Breast epithelium (tissue), 4 donors: Measurements from ENCODE around the gene EHD4. TPM values are rescaled to one million over a fixed set of nuclear protein-coding genes. Genes with fewer than 3 reads are reported as not detected.
A peak's percentile ranks its signal among the peaks of the same experiment; 100 is the strongest.

Experiments used
- DNase-seq, 2 donors: peaks; one replicate each; pipeline ENCODE4 v3.0.0-alpha.2; 2019; ENCODE audit warnings: low spot score in 2 of 2
- H3K27ac ChIP-seq, 2 donors: fragments of 200-600 bp; sonication (generic) in 1 of 2; one replicate each; pipeline ENCODE4 v1.5.1; 2016 to 2019; ENCODE audit warnings: mild to moderate bottlenecking in 1 of 2
- H3K27me3 ChIP-seq, 2 donors: fragments of 200-600 bp; sonication (generic) in 1 of 2; one replicate each; pipeline versions ENCODE4 v1.5.1 to v1.6.0; 2017 to 2019; ENCODE audit warnings: control low read depth in 1 of 2, mild to moderate bottlenecking in 1 of 2
- H3K36me3 ChIP-seq: fragments of 200-600 bp; one replicate; pipeline ENCODE4 v1.5.1; 2019
- H3K4me1 ChIP-seq, 2 donors: fragments of 200-600 bp; sonication (generic); one replicate each; pipeline ENCODE4 v1.5.1; 2016 to 2019; ENCODE audit warnings: control low read depth in 1 of 2
- H3K4me3 ChIP-seq, 3 donors: fragments of 200-600 bp; sonication (generic); 1 replicate in 2 of 3; 2 replicates in 1 of 3; pipeline ENCODE4 v1.5.1; 2016 to 2019; ENCODE audit warnings: mild to moderate bottlenecking in 3 of 3, moderate library complexity in 2 of 3
- H3K9me3 ChIP-seq, 2 donors: fragments of 200-600 bp; sonication (generic) in 1 of 2; one replicate each; pipeline ENCODE4 v1.5.1; 2016 to 2019; ENCODE audit warnings: control low read depth in 1 of 2
- POLR2A ChIP-seq: fragments of 450-650 bp; IDR thresholded peaks from one replicate; pipeline ENCODE4 v1.6.1; 2016; ENCODE audit warnings: antibody characterized with exemption, mild to moderate bottlenecking, moderate library complexity
- POLR2AphosphoS5 ChIP-seq, 3 donors: sonication (generic); formaldehyde crosslinking; IDR thresholded peaks; one replicate each; pipeline ENCODE4 v1.6.1; 2017; ENCODE audit warnings: antibody characterized with exemption in 3 of 3
- intact Hi-C: fragments of 100-400 bp; cut with DNase I; formaldehyde crosslinking; loops from one replicate; pipeline ENCODE4 v1.15.1; 2023; ENCODE audit warnings: low total_unique reads
- total RNA-seq, 3 donors: library from RNA; depleted of rRNA; stranded (reverse); fragments of >200 nt; gene quantifications; one replicate each; pipeline ENCODE4 v1.1.0, GENCODE V29; 2016
- TF ChIP-seq, protein P1 (sequence below), 3 donors: fragments of 450-650 bp; IDR thresholded peaks; one replicate each; pipeline ENCODE4 v1.5.1; 2016 to 2017; ENCODE audit warnings: antibody characterized with exemption in 3 of 3, mild to moderate bottlenecking in 3 of 3, moderate library complexity in 3 of 3

EHD4 gene
- total RNA-seq, 3 donors from 2014 or later, result 30.2 to 30.5 (median 30.4) TPM

DNA sequence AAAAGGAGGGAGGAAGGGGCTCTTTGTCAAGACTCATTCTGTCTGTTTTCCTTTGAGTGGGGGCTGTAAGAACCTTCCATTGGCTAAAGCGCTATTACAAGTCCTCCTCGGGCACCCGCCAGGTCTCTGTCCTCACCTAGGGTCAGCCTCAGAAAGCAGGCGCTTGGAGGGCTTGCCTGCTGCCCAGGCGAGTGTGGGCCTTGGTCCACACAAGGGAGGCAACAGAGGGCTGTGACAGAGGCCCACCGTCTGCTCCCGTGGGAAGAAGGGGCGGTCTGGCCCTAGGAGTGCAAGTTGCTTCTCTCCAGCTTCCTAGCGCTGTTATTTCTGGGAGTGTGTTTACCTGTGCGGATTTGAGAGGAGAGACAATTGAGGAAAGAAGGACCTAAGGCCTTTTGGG is 24.0 kb upstream of the EHD4 start:
- TF ChIP-seq POLR2A (no peak), POLR2AphosphoS5 (IDR thresholded peaks at IDR 0.05) (no peak)
- TF ChIP-seq, protein P1, sequence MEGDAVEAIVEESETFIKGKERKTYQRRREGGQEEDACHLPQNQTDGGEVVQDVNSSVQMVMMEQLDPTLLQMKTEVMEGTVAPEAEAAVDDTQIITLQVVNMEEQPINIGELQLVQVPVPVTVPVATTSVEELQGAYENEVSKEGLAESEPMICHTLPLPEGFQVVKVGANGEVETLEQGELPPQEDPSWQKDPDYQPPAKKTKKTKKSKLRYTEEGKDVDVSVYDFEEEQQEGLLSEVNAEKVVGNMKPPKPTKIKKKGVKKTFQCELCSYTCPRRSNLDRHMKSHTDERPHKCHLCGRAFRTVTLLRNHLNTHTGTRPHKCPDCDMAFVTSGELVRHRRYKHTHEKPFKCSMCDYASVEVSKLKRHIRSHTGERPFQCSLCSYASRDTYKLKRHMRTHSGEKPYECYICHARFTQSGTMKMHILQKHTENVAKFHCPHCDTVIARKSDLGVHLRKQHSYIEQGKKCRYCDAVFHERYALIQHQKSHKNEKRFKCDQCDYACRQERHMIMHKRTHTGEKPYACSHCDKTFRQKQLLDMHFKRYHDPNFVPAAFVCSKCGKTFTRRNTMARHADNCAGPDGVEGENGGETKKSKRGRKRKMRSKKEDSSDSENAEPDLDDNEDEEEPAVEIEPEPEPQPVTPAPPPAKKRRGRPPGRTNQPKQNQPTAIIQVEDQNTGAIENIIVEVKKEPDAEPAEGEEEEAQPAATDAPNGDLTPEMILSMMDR (IDR thresholded peaks at IDR 0.05), result no peak
- Histone ChIP-seq H3K4me1 (no peaks in the 10 kb centered on the region), H3K27ac (no peak overlapping the region), H3K9me3 (no peaks in the 10 kb centered on the region), H3K27me3 (no peaks in the 10 kb centered on the region), H3K36me3 (no peaks in the 10 kb centered on the region), H3K4me3 (no peak overlapping the region)
- no peak for DNase-seq
- intact Hi-C loops, result loop anchor here (5.0 kb wide), 1 partner anchor 66 kb away; no protein-coding TSS in a partner anchor

DNA sequence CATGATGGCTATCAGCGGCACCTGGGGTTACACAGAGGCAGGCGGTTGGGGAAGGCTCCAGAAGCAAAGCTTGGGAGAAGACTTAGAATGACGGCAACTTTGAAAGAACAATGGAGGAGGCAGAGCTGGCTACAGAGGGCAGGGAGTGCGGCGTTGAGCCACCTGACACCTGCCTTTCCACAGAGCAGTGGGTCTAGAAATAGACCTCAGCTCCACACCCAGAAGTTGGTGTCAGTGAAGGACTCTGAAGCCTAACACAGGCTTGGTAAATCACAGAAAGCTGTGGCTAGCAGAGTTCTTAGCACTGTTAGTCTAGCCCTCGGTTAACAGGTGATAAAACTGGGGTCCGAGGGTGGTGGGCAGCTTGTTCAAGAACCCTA is 23.1 kb upstream of the EHD4 start:
- no peaks in the 10 kb centered on the region for H3K9me3 ChIP-seq
- no peak overlapping the region for H3K27ac ChIP-seq
- intact Hi-C loops, result loop anchor here (5.0 kb wide), 1 partner anchor 67 kb away; no protein-coding TSS in a partner anchor

DNA sequence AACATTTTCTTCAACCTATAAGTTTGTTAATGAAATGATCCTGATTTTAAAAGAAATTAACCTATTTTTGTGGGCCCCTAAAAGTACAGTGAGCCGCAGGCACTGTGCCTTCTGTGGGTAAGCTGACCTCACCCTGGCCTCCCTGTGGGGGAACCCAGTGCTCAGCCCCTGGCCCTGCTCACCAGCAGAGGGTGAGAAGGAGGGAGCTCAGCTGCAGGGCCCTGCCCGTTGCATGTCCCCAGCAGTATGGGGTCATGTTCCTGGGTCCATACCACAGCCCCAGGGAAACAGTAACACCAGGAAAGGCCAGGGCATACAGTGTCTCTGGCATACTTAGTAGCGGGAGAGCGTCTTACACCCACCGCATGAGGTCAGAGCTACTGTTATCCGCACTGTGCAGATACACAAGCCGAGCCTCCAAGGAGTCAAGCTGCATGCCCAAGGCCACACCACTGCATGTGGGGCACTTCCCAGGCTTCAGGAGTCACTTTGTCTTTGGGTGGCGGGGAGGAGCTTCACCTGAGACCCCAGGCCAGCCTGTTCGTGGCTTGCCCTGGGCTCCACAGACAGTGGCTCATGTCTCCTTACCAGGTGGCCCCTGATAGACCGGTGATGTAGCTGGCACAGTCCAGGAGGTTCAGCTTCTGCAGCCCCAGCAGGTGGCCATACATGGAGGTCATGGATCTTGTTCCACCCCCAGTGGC is 22.6 kb upstream of the EHD4 start:
- TF ChIP-seq POLR2A (no peak), POLR2AphosphoS5 (IDR thresholded peaks at IDR 0.05) (no peak)
- TF ChIP-seq, protein P1 (IDR thresholded peaks at IDR 0.05), result no peak
- Histone ChIP-seq H3K36me3 (no peaks in the 10 kb centered on the region), H3K4me1 (no peaks in the 10 kb centered on the region), H3K27me3 (no peaks in the 10 kb centered on the region), H3K9me3 (no peaks in the 10 kb centered on the region), H3K27ac (no peak overlapping the region), H3K4me3 (no peak overlapping the region)
- DNase-seq, result no peak
- intact Hi-C loops, result loop anchor here (5.0 kb wide), 1 partner anchor 67 kb away; no protein-coding TSS in a partner anchor

More for the DNA sequence above, 23.1 kb upstream of the EHD4 start:
- no peaks in the 10 kb centered on the region for H3K4me1 ChIP-seq
- no peak for TF ChIP-seq POLR2A
- TF ChIP-seq, protein P1 (IDR thresholded peaks at IDR 0.05), result no peak
- no peak for TF ChIP-seq POLR2AphosphoS5 (IDR thresholded peaks at IDR 0.05)
- no peaks in the 10 kb centered on the region for H3K36me3 ChIP-seq
- no peaks in the 10 kb centered on the region for H3K27me3 ChIP-seq
- no peak overlapping the region for H3K4me3 ChIP-seq
- no peak for DNase-seq

DNA sequence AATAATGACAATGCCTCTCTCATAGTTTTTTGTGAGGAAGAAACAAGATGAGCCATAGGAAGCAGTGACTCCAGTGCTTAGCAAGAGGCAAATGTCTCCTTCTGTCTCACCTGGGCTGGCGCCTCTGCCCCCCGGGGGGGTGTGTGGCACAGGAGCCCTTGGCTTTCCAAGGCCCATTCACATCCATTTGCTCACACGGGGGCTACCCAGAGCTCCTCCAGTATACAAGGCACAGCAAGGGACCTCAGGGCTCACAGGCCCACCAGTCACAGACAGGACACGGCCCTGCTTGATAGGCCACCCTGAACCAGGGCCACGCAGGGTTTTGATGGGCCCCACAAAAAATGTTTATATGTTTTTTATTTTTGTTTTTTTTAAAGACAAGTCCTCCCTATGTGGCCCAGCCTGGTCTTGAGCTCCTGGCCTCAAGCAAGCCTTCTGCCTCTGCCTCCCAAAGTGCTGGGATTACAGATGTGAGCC is 21.9 kb upstream of the EHD4 start:
- no peak overlapping the region for H3K27ac ChIP-seq
- no peak for DNase-seq
- intact Hi-C loops, result no loop called here
- H3K4me1 ChIP-seq, result no peaks in the 10 kb centered on the region
- TF ChIP-seq, protein P1 (IDR thresholded peaks at IDR 0.05), result no peak
- no peak for TF ChIP-seq POLR2AphosphoS5 (IDR thresholded peaks at IDR 0.05)
- TF ChIP-seq POLR2A, result no peak
- no peaks in the 10 kb centered on the region for H3K9me3 ChIP-seq
- no peak overlapping the region for H3K4me3 ChIP-seq
- no peaks in the 10 kb centered on the region for H3K36me3 ChIP-seq
- no peaks in the 10 kb centered on the region for H3K27me3 ChIP-seq

DNA sequence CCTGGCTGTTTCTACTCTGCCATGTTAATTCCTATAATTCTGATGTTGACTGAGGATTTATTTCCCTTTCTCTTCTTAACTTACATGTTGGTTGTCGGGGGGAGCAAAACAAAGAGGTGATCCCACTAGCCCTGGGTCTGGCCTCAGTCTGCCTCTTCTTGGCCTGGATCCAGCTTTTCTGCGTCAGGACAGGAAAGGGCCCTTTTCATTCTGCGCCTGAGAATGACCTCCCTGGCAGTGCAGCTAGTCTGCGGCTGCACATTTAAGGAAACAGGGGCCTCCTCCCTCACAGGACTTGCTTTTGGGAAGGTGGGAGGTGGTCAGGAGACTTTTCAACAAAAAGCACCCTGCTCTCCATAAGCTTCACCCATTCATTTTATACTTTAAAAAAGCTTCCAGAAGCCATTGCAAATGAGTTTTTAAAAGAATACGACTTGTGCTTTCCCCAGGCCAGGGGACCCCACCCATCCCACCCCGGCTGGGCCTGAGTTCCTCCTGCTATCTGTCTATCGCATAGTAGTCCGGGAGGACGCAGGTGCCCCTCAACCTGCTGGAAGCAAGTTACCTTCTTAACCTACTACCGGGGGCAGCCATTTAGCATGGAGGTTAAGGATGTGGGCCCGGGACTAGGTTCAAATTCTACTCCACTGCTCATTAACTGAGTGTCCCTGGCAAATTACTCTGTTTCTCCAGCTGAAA is 21.3 kb upstream of the EHD4 start:
- H3K4me3 ChIP-seq, result no peak overlapping the region
- no peaks in the 10 kb centered on the region for H3K27me3 ChIP-seq
- H3K9me3 ChIP-seq, result no peaks in the 10 kb centered on the region
- DNase-seq, result peak in 1 of 2 donors; percentile 17
- no peak overlapping the region for H3K27ac ChIP-seq
- no peaks in the 10 kb centered on the region for H3K4me1 ChIP-seq
- no peaks in the 10 kb centered on the region for H3K36me3 ChIP-seq
- intact Hi-C loops, result no loop called here
- no peak for TF ChIP-seq POLR2A
- TF ChIP-seq, protein P1 (IDR thresholded peaks at IDR 0.05), result no peak
- TF ChIP-seq POLR2AphosphoS5 (IDR thresholded peaks at IDR 0.05), result no peak
